C1 segment of cervical spinal cord (tissue), 14 donors: ENCODE measurements around the gene B3GALNT2.

ENCODE experiments used
- DNase-seq, 14 donors: peaks; one replicate each; lab custom pipeline; 2025; lab: John Stamatoyannopoulos, UW

Gene B3GALNT2

DNA sequence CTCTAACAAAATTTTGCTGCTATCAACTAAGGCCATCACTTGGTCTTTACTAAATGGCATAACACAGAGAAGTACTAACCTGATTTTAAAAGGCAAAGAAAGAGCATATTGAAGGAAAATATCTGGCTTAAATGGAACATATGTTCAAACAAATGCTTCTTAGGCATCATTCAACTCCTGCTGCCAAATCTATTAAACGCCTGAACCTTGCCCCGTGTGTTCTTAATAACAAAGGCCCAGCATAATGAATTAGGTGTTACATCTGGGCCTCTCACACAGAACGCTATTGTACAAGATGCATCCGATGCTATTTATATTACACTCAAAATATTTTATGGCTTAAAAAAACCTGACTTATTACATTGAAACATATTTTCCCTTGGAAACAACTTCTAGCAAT is 48.4 kb downstream of the B3GALNT2 start:
- DNase-seq: peak in 1 of 14 donors; percentile 54

DNA sequence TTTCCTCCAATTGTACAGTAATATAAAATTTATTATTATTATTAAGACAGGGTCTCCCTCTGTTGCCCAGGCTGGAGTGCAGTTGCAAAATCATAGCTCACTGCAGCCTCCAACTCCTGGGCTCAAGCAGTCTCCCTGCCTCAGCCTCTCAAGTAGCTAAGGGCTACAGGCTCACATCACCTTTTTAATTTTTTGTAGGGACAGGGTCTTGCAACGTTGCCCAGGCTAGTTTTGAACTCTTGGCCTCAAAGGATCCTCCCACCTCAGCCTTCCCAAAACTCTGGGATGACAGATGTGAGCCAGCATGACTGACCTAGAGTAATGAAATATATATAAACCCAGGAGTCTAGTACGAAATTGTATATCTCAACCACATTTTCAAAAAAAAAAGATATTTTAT is 49.2 kb downstream of the B3GALNT2 start:
- no peak for DNase-seq

- no peak for DNase-seq
These were observed 50.2 kb downstream of the B3GALNT2 start for GRCh38 chr1:235454021-235454420.

DNA sequence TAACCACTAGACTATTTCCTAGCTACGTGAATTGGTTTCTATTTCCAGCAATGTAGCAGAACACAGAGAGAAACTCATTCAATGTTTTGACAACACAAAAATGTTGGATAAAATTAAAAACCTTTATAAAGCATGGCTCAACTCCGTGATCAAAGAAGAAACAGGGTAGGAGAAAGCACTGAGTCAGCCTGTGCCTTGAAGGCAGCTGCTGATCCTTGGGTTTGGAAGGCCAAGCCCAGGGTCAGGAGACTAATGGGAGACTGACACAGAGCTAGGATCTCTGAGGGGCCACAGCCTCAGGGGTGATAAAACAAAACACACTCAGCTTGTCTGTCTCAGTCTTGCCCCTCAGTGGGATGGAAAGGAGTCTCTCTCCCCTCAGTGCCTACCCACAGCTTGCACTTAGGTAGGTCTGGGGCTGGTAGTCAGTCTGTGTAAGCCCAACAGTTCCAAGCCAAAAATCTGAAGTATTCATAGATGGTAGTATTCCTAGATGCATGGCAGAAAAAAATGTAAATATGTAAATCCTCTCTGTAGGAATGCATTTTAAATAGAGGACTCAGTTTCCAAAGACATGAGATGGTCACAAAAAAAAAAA is 53.3 kb downstream of the B3GALNT2 start:
- DNase-seq: no peak

GRCh38 chr1:235450433-235450832 is 53.8 kb downstream of the B3GALNT2 start:
- no peak for DNase-seq

DNA sequence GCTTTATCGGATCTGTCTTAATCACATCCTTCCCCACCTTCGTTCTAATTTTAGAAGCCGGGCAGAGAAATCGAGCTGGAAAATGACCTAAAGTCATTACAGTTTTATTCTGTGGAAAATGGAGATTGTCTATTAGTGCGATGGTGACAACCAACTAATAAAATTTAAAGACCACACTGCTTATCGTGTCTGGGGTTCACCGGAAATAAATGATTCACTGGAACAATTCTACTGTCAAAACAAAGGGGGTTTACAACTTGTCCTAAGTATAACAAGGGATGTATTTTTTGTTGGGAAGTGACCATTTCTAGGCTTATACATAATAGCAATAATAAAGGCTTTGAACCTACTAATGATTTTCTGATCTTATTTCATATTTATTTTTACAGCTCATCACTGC is 55.6 kb downstream of the B3GALNT2 start:
- no peak for DNase-seq

GRCh38 chr1:235442788-235443429 is 61.3 kb downstream of the B3GALNT2 start:
- no peak for DNase-seq

DNA sequence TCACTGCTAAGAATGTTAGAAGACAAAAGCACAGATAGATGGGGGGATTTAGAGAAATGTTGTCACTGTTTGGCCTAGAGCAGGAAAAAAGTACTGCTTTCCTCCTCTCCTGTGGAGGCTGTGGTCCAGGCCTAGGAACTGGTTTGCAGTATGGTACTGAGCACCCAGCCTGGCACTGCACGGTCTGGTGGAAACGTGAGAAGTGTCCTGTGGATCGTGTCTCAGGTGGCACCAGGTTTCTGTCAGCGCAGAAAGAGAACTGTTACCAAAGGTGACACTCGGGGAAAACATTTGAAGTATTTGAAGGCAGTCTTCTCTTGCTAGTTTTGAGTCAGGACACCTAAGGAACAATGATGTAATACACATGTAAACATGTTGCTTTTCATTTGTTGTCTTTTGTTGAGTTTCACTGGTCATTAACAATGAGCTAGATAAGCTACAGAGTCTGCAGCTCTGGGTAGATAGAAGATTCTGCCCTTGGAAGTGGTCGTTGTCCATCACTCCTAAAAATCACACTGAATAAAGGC is 63.0 kb downstream of the B3GALNT2 start:
- DNase-seq: no peak

DNA sequence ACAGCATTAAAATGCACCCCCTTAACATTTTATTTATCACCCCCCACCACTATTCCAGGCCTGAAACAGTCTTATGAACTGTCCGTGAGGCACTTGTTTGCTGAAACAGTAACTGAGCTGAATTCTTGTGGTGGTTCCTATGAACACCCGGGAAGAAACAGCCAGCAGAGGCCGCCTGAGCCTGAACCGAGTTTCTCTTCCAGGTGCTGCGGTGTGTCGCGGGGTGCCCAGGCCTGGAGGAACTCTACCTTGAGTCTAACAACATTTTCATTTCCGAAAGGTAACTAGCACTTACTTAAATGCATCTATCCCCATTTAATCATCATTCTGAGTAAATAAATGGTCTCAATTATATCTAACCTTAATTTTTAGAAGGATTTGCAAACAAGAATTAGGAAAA is 70.3 kb downstream of the B3GALNT2 start:
- no peak for DNase-seq

- DNase-seq: no peak
These were observed 73.3 kb downstream of the B3GALNT2 start for GRCh38 chr1:235430991-235431390.

- DNase-seq: no peak
These were observed 75.1 kb downstream of the B3GALNT2 start for GRCh38 chr1:235429143-235429542.

DNA sequence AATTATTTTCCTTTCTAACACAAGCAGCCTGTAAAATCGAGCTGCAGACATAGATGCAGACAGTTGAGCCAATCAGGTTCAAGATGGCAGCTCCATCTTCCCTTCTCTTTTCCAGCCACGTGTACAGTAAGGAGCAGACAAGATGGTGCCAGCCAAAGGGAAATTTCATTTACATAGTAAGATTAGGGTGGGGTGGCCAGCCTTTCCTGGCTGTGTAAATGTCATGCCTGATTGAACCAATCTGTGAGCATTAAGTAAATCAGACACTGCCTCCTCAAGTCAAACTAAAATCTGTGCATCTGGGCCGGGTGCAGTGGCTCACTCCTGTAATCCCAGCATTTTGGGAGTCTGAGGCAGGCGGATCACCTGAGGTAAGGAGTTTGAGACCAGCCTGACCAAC is 76.8 kb downstream of the B3GALNT2 start:
- no peak for DNase-seq

DNA sequence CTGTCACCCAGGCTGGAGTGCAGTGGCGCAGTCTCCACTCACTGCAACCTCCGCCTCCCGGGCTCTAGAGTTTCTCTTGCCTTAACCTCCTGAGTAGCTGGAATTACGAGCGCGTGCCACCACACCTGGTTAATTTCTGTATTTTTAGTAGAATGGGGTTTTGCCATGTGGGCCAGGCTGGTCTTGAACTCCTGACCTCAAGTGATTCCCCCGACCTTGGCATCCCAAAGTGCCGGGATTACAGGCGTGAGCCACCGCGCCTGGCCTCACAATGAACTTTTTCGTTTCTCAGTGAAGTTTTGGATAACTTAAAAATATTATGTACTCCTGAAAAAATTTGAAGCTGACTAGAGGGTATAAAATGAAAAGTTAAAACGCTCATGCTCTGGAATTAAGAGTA is 77.6 kb downstream of the B3GALNT2 start:
- DNase-seq: no peak

DNA sequence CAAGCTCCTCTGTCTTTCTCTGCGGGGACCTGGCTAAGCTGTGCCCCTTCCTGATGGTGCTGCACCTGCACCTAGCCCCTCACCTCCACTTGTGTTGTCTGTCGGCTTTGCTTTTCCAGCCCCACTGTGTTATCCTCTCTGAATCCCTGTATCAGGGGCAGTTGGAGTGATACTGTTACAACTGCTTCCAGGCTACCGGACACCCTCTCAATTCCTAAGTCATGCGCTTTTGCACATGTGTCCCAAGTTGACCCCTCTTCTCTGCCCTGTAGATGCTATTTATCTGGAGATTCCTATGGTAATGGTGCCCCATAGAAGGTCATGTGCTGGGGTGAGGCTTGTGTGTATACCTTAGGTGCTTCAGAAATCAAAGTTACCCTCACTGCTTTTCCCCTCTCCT is 78.1 kb downstream of the B3GALNT2 start:
- DNase-seq: no peak

DNA sequence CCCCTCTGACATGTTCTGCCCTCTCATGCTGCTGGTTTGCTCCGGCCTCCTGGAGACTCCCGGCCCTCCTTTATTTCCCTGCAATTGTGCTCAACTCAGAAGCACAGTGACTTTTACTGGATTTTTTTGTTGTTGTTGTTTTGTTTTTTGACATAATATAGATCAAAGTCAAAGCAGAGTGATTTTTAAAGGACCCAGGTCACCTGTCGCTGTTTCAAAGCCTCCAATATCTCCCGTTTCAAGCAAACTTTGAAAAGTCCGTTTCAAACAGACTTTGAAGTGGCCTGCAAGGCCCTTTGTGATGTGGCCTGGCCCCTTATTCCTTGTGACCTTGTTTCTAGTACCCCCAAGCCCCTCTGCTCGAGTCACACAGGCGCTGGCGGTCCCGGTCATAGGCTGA is 78.9 kb downstream of the B3GALNT2 start:
- no peak for DNase-seq

DNA sequence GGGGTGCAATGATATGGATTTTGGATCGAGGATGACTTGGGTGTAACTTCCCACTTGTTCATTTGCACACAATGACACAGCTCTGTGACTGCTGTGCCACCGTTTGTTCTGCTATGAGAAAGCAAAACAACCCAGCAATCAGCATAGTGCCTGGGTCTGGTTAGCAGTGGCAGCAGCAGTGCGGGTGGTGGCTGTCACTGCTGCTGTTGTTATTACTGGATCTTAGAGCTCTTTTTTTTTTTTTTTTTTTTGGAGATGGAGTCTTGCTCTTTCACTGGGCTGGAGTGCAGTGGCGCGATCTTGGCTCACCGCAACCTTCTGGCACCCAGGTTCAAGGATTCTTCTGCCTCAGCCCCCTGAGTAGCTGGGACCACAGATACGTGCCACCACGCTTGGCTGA is 80.2 kb downstream of the B3GALNT2 start:
- DNase-seq: peak in 7 of 14 donors; percentile 3 to 38 (median 13)

GRCh38 chr1:235423214-235423652 is 81.0 kb downstream of the B3GALNT2 start:
- no peak for DNase-seq

DNA sequence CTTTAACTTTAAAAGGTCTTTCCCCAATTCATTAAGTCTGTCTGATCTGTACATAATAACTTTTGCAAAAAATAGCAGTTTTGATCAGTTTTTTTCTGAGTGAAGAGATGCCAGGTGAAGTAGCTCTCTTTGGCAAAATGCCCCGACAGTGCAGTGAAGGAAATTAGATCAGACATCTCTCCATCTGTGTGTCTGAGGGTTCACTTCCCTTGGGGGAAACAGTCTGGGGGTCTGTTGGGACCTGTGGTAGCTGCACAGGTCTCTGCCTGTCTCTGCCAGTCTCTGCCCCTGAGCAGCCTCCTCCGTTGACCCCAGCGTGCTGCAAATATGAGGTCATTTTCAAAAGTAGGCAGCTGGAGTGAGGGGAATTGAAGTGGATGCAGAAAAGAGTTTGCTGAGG is 82.5 kb downstream of the B3GALNT2 start:
- DNase-seq: peak in 1 of 14 donors; percentile 41

- DNase-seq: peak in 12 of 14 donors; percentile 5 to 63 (median 26)
These were observed 87.1 kb downstream of the B3GALNT2 start for GRCh38 chr1:235417086-235417697.

- DNase-seq: peak in 1 of 14 donors; percentile 40
These were observed 87.6 kb downstream of the B3GALNT2 start for GRCh38 chr1:235416662-235417049.

- peak in 7 of 14 donors; percentile 4 to 35 (median 10) for DNase-seq
These were observed 89.0 kb downstream of the B3GALNT2 start for GRCh38 chr1:235415008-235415904.
